ENCODE measurements around the gene STARD7.
A peak's percentile ranks its signal among the peaks of the same experiment; 100 is the strongest.

STARD7 gene

DNA sequence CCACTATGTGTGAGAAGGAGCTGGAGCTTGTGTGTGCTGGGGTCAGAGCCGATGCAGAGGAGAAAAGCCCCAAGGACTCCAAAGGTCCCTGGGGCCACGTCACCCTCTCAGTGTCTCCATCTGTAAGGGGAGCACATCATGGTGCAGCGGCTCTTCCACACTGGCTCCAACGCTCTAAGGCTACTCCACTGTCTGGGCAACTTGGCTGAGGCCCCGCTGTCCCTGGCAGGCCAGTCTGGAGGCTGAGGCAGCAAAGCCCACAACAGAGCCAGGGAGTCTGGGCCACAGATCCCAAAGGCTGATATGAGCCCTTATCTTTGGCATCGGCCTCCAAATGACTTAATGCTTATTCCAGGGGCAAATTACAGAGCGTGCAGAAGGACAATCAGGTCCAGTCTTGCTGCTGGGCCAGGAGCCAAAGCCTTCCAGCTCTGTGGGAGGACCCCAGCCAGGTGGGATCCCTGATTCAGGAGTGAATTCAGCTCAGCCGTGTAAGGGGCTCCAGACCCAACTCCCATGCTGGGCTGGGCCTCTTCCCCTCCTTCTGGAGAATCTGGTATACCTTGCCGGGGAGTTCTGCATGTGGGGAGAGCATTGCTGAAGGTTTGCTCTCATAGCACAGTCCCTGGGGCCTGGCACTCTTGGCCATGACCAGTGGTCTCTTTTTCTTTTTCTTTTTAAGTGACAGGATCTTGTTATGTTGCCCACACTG, 61.6 kb downstream of the STARD7 start:
- DNase-seq (ENCODE audit: low spot score) = no peak
- in situ Hi-C loops (cut with MboI; ENCODE audit: low sequenced_read_pairs, unreplicated experiment) = no loop called here
- TF ChIP-seq, protein P1, sequence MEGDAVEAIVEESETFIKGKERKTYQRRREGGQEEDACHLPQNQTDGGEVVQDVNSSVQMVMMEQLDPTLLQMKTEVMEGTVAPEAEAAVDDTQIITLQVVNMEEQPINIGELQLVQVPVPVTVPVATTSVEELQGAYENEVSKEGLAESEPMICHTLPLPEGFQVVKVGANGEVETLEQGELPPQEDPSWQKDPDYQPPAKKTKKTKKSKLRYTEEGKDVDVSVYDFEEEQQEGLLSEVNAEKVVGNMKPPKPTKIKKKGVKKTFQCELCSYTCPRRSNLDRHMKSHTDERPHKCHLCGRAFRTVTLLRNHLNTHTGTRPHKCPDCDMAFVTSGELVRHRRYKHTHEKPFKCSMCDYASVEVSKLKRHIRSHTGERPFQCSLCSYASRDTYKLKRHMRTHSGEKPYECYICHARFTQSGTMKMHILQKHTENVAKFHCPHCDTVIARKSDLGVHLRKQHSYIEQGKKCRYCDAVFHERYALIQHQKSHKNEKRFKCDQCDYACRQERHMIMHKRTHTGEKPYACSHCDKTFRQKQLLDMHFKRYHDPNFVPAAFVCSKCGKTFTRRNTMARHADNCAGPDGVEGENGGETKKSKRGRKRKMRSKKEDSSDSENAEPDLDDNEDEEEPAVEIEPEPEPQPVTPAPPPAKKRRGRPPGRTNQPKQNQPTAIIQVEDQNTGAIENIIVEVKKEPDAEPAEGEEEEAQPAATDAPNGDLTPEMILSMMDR (IDR thresholded peaks at IDR 0.05; ENCODE audit: borderline replicate concordance, control extremely low read depth, extremely low read depth, insufficient read depth, missing control alignments) = no peak

DNA sequence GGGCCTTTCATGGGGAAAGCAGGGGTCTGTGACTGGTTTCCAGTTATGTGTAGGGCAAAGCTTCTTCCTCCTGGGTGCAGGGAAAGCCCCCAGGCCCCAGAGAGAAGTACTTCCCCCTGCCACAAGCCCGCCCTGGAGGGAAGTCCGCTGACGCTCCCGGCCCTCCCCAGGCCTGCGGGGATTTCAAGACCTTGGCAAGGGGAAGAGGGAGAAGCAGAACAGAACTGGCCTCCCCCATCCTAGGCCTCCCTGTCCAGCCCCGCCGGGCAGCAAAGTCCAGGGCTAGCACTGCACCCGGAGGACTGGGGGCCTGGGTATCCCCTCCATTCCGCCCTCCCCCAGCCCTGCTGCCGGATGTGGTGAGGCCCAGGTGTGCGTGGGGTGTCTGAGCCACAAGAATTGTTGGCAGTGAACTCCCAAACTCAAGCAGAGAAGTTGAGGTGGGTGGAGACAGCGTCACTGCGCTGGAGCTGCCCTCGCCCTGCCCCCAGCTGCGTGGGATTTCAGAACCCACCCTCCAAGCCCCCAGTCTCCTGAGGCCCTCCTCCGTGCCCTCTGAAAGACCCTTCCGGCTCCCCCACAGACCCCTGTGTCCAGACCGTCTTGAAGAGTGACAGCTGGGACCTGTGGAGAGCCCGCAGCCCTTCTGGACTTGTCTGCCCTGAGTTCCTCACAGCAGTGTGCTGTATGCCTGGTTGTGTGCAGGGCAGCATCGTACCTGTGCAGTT, 62.3 kb downstream of the STARD7 start:
- TF ChIP-seq, protein P1 (IDR thresholded peaks at IDR 0.05; ENCODE audit: borderline replicate concordance, control extremely low read depth, extremely low read depth, insufficient read depth, missing control alignments) = no peak
- in situ Hi-C loops (cut with MboI; ENCODE audit: low sequenced_read_pairs, unreplicated experiment) = no loop called here
- peak; percentile 87 for DNase-seq (ENCODE audit: low spot score)

DNA sequence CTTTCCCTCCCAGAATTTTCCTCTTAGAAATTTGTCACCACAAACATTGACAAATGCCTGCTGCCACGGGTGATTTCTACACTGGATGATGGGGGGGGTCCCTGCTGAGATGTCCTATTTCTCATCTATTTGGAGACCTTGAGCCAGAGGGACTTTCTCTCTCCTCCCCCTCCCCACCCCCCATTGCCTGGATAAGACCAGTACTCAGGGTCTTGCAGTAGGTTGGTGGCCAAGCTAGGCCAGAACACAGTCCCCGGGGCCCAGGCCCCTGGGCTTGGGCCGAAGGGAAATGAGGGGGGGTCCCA, 62.8 kb downstream of the STARD7 start:
- in situ Hi-C loops (cut with MboI; ENCODE audit: low sequenced_read_pairs, unreplicated experiment) = no loop called here
- TF ChIP-seq, protein P1 (IDR thresholded peaks at IDR 0.05; ENCODE audit: borderline replicate concordance, control extremely low read depth, extremely low read depth, insufficient read depth, missing control alignments) = no peak
- no peak for DNase-seq (ENCODE audit: low spot score)

DNA sequence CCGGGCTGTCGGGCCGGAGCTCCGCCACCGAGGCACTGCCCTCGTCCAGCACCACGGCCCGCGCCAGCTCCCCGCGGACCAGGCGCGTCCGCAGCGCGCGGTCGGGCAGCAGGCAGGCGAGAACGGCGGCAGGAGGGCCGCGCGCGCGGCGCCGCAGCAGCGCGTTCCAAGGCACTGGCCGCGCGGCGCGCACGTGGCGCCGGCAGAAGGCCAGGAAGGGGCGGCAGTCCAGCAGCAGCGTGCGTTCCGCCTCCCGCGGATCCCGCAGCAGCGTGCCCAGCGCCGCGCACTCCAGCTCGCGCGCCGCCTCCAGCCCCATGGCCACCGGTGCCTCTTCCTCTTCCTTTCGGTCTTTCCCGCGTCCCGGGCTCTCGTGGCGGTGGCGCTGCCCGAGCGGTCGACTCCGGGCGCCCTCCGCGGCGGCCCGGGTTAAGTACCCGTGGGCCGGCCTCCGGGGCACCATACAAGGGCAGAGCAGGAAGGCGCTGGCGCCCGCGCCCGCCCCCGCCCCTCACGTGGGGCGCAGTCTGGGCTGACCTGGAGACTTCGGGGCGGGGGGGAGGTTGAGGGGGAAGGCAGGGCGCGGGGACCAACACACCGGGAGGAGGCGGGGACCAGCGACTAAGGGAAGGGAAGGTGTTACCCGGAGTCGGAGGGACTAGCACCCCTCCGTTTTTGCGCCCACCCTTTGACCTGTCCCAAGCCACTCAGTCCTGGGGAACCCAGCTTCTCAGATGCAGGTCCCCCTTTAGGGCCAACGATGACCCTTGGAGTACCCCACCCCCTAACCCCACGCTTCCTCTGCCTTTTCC, 63.4 kb downstream of the STARD7 start, which contains the start of gene DUSP2:
Gene DUSP2, minus strand, starts transcription at position 405 of the 812 bp plus-strand sequence. Its CDS starts 86 bp downstream, at position 319.
- TF ChIP-seq, protein P1 (IDR thresholded peaks at IDR 0.05; ENCODE audit: borderline replicate concordance, control extremely low read depth, extremely low read depth, insufficient read depth, missing control alignments) = no peak
- DNase-seq (ENCODE audit: low spot score) = peak; percentile 97
- in situ Hi-C loops (cut with MboI; ENCODE audit: low sequenced_read_pairs, unreplicated experiment) = no loop called here

DNA sequence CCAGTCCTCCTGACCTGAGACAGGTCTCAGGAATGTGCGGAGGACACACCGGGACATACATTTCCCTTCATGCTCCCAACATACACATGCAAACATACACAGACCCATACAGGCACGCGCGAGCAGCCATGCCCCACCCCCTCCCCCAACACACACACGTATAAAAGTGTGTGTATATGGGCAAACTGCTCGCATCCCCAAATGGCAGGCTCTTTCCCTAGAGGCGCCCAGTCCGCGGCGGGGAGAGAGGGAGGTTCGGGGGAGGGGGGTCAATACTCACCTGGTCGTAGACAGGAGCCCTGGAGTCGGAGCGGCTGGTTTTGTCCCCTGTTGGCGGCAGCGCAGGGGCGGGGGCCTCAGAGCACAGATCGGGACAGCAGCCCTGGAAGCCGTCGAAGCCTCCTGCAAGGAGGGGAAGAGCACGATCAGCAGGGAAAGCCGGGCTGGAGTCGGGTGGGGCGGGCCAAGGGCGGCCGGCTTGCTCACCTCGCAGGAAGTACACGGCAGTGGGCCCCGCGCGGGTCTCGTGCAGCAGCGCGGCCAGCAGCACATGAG, 64.1 kb downstream of the STARD7 start:
- DNase-seq (ENCODE audit: low spot score) = no peak
- in situ Hi-C loops (cut with MboI; ENCODE audit: low sequenced_read_pairs, unreplicated experiment) = no loop called here
- TF ChIP-seq, protein P1 (IDR thresholded peaks at IDR 0.05; ENCODE audit: borderline replicate concordance, control extremely low read depth, extremely low read depth, insufficient read depth, missing control alignments) = no peak

DNA sequence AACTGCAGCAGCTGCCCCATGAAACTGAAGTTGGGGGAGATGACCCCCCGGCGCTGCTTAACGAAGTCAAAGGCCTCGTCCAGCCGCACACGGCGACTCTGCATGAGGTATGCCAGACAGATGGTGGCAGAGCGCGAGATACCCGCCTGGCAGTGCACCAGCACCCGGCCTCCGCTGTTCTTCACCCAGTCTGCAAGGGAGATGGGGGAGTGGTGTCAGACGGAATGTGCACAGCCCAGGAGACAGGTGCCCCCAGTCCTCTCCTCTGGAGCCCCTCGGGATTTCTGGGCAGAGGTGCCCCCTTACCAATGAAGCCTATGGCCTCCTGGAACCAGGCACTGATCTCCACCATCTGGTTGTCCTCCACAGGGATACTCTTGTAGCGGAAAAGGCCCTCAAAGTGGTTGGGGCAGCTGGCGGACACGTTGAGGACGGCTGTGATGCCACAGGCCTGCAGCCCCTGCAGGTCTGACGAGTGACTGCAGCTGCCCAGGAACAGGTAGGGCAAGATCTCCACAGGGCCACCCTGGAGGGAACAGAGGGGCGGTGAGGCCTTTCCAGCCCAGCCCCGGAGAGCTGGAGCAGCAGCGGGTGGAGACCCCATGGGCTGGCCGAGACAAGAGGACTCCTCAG, 64.7 kb downstream of the STARD7 start:
- DNase-seq (ENCODE audit: low spot score) = no peak
- TF ChIP-seq, protein P1 (IDR thresholded peaks at IDR 0.05; ENCODE audit: borderline replicate concordance, control extremely low read depth, extremely low read depth, insufficient read depth, missing control alignments) = peak; percentile 24
- in situ Hi-C loops (cut with MboI; ENCODE audit: low sequenced_read_pairs, unreplicated experiment) = no loop called here

Data from GM13976 (cell line).